GM23338 (cell line): ENCODE measurements around the gene CDC6.

ENCODE experiments used
- CTCF ChIP-seq, 2 experiments: fragments of 200-600 bp in 1 of 2; sonication (generic) in 1 of 2; conservative IDR thresholded peaks; 2 replicates each; pipeline versions ENCODE4 v1.5.1 to v1.6.1; 2016 to 2017; ENCODE audit warnings: antibody characterized with exemption in 2 of 2, low read depth in 2 of 2, mild to moderate bottlenecking in 2 of 2, moderate library complexity in 1 of 2
- ETS1 ChIP-seq: IDR thresholded peaks from 2 replicates; pipeline ENCODE4 v1.6.1; 2016; ENCODE audit warnings: antibody characterized with exemption
- EZH2 ChIP-seq: fragments of 200-600 bp; sonication (generic); IDR thresholded peaks from one replicate; pipeline ENCODE4 v1.8.0; 2017; ENCODE audit warnings: antibody characterized with exemption, mild to moderate bottlenecking, low read depth; ENCODE audit not compliant: unreplicated experiment
- EZH2phosphoT487 ChIP-seq: fragments of 200-600 bp; sonication (generic); IDR thresholded peaks from one replicate; pipeline ENCODE4 v1.8.1; 2018; ENCODE audit warnings: antibody characterized with exemption; ENCODE audit not compliant: unreplicated experiment
- JUNB ChIP-seq: IDR thresholded peaks from one replicate; pipeline ENCODE4 v1.6.1; 2016; ENCODE audit warnings: antibody characterized with exemption; ENCODE audit not compliant: unreplicated experiment
- POLR2AphosphoS5 ChIP-seq: IDR thresholded peaks from 2 replicates; pipeline ENCODE4 v1.6.1; 2016; ENCODE audit warnings: antibody characterized with exemption, low read depth
- REST ChIP-seq: IDR thresholded peaks from one replicate; pipeline ENCODE4 v1.6.1; 2018; ENCODE audit warnings: antibody characterized with exemption; ENCODE audit not compliant: unreplicated experiment
- STAT1 ChIP-seq: IDR thresholded peaks from one replicate; pipeline ENCODE4 v1.6.1; 2016; ENCODE audit warnings: antibody characterized with exemption; ENCODE audit not compliant: unreplicated experiment
- ZNF331 ChIP-seq: fragments of 250-450 bp; sonication (Bioruptor Pico); IDR thresholded peaks from 2 replicates; pipeline ENCODE4 v1.5.0; 2020; ENCODE audit warnings: low read depth, mild to moderate bottlenecking, moderate library complexity

GRCh38 chr17:40338941-40339649 lies 51.4 kb downstream of the CDC6 start:
- TF ChIP-seq CTCF (conservative IDR thresholded peaks at IDR 0.05; ENCODE audit: low read depth in 2 of 2) (no peak), EZH2 (no peak), ETS1 (no peak), REST (no peak), POLR2AphosphoS5 (no peak), STAT1 (no peak), EZH2phosphoT487 (no peak), ZNF331 (no peak), JUNB (no peak)
